NCI-H446 (cell line): Measurements from ENCODE around the gene CANT1.
"Not testable (repeated sequence)": the region's sequence is repeated elsewhere in the genome, so short reads cannot be mapped to it uniquely, and the experiment has no call there.

Source experiments
- DNase-seq, 2 experiments: peaks; one replicate each; lab custom pipeline; 2025; lab: John Stamatoyannopoulos, UW

The CANT1 gene

GRCh38 chr17:79043191-79043930, 33.8 kb upstream of the CANT1 start:
- no peak for DNase-seq

DNA sequence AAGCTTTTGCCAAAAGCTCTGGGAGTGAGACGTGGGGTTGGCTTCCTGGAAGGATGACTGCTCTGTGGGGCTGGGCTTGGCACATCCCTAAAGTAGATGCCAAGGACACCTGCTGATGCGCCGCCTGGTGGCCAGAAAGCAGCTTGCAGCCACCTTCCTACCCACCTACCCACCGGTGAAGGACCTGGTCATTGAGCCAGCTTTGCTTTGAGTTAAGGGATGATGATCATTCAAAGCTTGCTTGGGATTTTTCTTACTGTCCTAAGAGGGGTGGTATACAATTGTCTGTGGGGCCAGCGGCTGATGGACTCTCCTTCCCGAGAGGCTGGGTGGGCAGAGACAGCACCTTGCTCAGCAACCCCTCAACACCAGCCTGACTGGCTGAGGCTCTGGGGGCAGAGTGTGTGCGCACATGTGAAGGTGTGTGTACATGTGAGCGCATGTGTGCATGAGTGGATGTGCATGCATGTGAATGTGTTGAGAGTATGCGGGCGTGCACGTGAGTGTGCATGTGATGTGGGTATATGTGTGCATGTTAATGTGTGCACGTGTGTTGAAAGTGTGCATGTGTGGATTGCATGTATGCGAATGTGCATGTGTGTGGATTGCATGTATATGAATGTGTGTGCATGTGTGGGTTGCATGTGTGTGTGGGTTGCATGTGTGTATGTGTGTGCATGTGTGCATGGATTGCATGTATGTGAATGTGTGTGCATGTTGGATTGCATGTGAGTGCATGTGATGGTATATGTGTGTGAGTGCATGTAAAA, 33.0 kb upstream of the CANT1 start:
- DNase-seq, result peak in 1 of 2 experiments; percentile 76

GRCh38 chr17:79041723-79042420, 32.3 kb upstream of the CANT1 start:
- no peak for DNase-seq

DNA sequence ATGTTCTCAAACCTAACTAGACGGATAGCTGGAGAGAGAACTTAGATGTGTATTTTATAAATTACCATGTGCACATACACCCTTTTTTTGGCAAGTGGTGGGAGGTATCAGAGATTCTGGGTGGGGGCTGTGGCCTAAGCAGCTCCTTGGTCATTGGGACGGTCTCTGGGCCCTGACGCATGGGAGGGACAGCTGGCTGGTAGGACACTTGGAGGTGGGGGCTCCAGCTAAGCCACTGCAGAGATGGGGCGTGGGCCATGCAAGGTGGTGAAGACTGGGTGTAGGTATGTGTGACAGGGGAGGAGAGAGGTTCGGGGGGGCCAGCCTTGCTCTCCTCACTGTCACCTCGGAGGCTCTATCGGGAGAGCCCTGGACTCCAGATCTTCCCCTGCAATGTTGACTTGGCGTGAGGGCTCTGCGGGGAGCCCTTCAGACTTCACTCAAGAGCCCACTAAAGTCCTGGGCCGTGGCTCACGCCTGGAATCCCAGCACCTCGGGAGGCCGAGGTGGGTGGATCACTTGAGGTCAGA, 31.5 kb upstream of the CANT1 start:
- DNase-seq, result no peak

DNA sequence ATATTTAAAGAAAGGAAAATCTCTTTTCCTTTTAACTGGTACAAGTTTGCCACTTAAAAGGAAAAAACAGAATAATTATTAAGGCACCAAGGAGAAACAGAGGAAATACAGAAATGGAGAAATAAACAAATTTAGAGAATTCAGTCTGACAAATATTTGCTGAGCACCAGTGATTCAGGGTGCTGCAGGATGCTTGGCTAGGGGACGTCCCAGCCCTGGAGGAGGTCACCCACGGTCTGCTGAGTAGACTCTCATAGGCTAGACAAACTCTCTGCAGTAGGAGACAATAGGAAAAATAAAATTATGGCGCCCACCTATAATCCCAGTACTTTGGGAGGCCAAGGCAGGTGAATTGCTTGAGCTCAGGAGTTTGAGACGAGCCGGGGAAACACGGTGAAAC, 30.3 kb upstream of the CANT1 start:
- DNase-seq, result no peak

- DNase-seq, result no peak
These were observed 29.6 kb upstream of the CANT1 start for GRCh38 chr17:79039171-79039570.

DNA sequence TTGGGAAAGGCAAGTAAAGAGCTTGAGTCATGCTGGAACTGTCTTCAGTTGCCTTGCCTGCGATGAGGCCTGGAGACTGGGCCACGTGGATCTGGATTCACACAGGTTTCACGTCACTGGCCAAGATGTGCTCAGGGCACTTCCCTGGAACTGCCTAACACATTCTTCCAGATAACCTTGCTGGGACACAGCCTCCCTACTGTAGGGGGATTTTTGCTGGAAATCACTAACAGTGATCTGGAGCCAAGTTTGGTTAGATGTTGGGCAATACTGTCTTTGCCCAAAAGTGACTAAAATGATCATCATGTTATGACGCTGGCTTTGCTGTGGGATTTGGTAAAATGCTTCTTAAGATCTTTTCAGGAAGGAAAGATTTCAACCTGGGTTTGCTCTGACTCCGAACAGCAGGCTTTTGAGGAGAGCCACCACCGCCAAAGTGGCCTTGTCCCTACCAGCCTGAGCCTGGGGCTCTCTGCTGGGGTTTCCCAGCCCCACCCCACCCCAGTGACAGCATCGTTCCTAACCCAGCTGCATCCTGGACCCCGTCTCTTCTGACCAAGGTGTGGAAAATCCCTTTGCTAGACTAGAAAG, 29.1 kb upstream of the CANT1 start:
- DNase-seq, result no peak

DNA sequence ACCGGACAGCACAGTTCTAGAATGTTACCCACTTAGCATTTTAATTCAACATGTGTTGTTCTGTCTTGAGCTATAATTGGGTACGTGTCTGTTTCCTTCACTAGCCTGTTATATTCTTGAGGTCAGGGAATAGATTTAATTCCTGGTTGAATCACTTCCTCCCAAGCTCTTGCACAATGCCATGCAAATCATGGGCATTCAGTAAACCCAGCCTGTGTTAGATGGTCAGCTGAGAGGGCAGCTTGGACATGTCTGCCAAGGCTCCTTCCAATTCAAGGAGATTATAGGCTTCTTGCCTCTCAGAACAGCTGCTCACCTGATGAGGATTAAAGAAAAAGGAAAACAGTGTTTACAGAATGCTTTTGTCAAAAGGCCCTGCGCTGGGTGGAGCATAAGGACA, 27.0 kb upstream of the CANT1 start:
- DNase-seq, result no peak

- no peak for DNase-seq
These were observed 26.6 kb upstream of the CANT1 start for GRCh38 chr17:79036181-79036580.

DNA sequence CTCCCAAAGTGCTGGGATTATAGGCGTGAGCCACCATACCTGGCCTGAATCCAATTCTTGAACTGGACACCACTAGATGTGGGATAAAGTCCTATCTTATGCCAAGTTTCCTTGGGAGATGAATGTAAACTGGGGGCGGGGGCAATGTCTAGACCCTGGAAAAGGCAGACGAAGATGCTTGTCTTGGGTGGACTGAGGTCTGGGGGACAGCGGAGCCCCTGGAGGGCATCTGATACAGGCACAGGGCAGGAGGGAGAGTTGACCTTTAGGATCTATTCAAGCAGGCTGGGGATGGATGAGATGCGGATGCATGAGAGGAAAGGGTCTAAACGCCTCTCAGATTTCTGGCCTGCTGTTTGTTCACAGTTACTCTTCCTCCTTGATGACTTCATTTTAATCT, 26.1 kb upstream of the CANT1 start:
- no peak for DNase-seq

DNA sequence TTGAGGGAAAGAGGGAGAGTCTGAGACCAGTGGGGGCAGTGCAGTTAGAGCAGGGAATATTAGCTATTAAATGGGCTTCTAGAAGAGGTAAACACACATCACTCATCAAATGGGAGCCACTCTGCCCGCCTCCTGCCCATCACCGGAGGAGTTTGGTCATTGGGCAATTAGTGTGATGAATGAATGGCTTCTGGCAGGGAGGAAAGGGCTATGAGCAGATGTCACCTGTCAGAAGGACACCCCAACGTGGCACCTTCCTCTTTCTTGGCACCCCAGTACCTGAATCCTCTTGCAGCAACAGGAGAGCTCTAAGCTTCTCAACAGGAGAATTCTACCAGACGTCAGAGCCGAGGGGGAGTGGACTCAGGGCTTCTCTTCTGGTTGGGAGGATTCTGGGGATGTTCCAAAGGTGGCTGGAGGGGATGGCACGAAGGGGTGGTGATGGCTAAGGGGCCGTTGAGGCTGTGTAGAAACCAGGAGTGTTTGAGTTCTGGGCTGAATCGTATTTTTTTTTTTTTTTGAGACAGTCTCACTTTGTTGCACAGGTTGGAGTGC, 25.4 kb upstream of the CANT1 start:
- DNase-seq, result no peak

DNA sequence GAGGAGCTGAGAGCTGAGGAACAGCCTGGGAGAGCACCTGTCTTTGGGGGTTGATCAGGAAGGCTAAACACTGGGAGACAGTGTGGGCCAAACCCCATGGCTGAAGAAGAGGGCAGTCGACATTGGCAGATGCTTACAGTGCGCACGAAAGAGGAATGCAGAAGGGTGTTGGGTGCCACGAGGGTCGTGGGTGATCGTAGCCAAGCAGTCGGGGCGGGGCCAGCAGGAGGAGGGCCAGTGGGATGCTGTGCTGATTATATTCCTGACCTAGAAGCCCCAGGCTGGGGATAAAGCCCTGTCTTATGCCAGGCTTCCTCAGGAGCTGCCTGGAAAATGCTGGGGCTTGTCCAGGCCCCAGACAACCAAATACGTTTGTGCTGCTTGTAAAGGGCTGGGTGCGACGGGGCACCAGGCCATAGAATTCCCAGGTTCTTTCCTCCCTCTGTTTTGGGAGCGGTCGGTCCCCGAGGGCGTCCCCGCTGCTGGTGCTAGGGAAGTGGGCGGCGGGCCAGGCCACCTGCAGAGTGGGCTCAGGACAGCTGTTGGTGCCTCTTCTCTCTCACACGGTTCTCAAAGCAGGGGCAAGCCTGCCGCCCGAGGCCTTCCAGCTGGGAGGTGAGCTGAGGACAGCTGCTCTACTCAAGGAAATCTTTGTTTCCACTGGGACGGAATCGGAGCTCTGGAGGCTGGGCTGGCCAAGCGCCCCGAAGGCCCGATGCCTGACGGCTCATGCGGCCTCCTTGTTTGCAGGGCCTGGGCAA, 24.4 kb upstream of the CANT1 start:
- peak; percentile 18 to 85 for DNase-seq

DNA sequence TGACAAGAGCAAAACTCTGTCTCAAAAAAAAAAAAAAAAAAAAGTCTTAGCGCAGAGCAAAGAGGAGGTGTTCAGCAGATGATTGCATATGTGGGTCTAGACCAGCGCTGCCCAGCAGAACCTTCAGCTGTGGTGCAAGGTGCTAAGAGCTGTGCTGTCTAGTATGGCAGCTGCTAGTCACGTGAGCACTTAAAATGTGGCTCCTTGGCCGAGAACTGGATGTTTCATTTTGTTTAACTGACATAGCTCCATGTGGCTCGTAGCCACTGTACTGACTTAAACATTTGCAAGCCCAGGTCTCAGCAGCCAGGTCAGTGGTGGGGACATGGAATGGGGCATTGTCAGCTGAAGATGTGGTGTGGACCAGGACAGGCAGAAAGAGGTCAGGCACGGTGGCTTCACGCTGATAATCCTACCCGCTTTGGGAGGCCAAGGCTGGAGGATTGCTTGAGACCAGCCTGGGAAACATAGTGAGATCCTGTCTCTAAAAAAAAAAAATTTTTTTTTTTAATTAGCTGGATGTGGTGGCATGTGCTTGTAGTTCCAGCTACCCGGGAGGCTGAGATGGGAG, 23.6 kb upstream of the CANT1 start:
- DNase-seq, result no peak

DNA sequence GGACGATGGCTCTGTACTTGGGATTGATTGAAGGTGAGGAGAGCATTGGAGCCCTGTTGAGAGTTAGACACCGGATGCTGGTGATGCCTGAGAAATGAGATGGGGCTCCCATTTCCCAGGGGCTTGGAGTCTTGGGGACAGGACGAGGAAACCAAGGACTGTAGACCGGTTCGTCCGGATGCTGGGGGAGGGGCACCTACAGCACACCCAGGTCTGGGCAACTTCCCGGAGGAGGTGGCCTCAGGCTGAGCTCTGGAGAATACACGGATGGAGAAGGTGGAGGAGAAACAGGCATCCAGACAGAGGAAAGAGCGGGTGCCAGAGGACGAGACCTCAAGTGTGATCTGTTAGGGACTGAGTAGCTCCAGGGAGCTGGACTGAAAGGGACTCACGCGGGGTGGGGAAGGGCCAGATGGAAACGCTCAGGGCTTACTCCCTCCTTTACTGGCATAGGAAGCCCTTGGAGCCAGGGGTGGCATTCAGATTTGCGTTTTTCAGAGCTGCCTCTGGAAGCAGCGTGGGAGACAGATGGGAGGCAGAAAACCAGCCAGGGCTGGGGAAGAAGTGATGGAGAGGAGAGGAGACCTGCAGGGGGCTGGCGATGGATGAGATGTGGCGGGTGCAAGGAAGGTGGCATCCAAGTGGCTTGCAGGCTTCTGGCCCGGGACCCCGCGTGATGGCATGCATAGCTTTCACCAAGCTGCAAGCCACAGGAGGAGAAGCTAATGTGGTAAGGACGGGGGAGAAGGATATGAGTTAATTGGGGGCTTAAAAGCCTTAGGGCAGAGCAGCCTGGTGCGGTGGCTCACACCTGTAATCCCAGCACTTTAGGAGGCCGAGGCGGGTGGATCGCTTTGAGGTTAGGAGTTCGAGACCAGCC, 22.7 kb upstream of the CANT1 start:
- DNase-seq, result no peak

DNA sequence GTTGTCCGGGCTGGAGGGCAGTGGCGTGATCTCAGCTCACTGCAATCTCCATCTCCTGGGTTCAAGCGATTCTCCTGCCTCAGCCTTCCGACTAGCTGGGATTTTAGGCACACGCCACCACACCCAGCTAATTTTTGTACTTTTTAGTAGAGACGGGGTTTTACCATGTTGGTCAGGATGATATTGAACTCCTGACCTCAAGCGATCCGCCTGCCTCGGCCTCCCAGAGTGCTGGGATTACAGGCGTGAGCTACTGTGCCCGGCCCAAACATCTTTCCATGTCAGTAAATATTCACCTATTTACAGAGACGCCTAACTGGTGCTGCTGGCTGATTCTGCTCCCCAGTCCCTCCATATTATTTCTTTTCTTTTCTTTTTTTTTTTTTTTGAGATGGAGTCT, 21.1 kb upstream of the CANT1 start:
- DNase-seq, result not testable (repeated sequence)

GRCh38 chr17:79029327-79030009, 19.9 kb upstream of the CANT1 start:
- DNase-seq, result no peak

GRCh38 chr17:79028496-79029326, 19.1 kb upstream of the CANT1 start:
- no peak for DNase-seq

DNA sequence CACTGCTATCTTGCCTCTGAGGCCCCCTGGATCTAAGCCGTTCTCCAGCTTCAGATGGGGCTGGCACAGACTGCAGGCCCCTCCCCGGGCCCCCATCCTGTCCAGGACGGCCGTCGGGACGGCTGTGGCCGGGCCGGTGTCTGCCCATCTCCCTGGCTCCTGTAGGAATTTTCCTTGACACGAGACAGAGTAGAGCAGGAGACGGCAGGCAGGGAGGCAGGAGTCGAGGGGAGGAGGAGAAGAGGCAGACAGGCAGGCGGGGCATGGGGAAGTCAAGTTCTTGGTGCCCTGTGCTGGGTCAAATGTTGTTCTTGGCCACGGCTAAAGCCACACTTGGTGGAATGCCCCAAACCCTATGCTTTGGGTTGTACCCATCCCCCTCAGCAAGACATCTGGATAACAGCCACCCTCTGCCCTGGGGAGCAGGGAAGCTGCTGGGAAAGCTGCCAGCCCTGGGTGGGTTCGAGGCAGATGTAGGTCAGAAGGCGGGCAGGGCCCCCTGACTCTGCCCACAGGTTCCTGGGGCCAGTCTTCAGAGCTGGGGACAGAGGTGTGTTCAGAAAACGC, 18.4 kb upstream of the CANT1 start:
- DNase-seq, result peak in 1 of 2 experiments; percentile 27
